GM18873 (cell line): ENCODE measurements around the gene SLAMF6.
"Not testable (repeated sequence)": the region's sequence is repeated elsewhere in the genome, so short reads cannot be mapped to it uniquely, and the experiment has no call there.

ENCODE experiments used
- ATAC-seq: cut with Tn5 transposase; IDR thresholded peaks from one replicate; pipeline ENCODE4 v1.9.1; 2021; ENCODE audit warnings: mild to moderate bottlenecking, moderate library complexity, moderate number of reproducible peaks; ENCODE audit not compliant: unreplicated experiment, low FRiP score

Gene SLAMF6

GRCh38 chr1:160517519-160517918 is 5.5 kb downstream of the SLAMF6 start:
- not testable (repeated sequence) for ATAC-seq

- ATAC-seq: not testable (repeated sequence)
Measured at GRCh38 chr1:160515908-160516307, 7.1 kb downstream of the SLAMF6 start.

GRCh38 chr1:160504651-160505050 is 18.4 kb downstream of the SLAMF6 start:
- ATAC-seq: no peak

- no peak for ATAC-seq
Measured at GRCh38 chr1:160503087-160503486, 20.0 kb downstream of the SLAMF6 start.

GRCh38 chr1:160500321-160500990 is 22.6 kb downstream of the SLAMF6 start:
- ATAC-seq: no peak

- no peak for ATAC-seq
Measured at GRCh38 chr1:160499631-160500030, 23.4 kb downstream of the SLAMF6 start.

GRCh38 chr1:160498301-160499065 is 24.6 kb downstream of the SLAMF6 start:
- ATAC-seq: not testable (repeated sequence)

GRCh38 chr1:160496334-160496733 is 26.7 kb downstream of the SLAMF6 start:
- no peak for ATAC-seq

GRCh38 chr1:160494620-160495019 is 28.4 kb downstream of the SLAMF6 start:
- no peak for ATAC-seq

- no peak for ATAC-seq
Measured at GRCh38 chr1:160492617-160493016, 30.4 kb downstream of the SLAMF6 start.

GRCh38 chr1:160491981-160492380 is 31.1 kb downstream of the SLAMF6 start:
- ATAC-seq: no peak

GRCh38 chr1:160491017-160491416 is 32.0 kb downstream of the SLAMF6 start:
- no peak for ATAC-seq

- no peak for ATAC-seq
Measured at GRCh38 chr1:160489513-160490261, 33.4 kb downstream of the SLAMF6 start.

GRCh38 chr1:160488347-160489058 is 34.6 kb downstream of the SLAMF6 start:
- ATAC-seq: no peak

- ATAC-seq: no peak
Measured at GRCh38 chr1:160486453-160486852, 36.6 kb downstream of the SLAMF6 start.

- ATAC-seq: no peak
Measured at GRCh38 chr1:160483505-160484185, 39.4 kb downstream of the SLAMF6 start.

GRCh38 chr1:160481979-160482596 is 41.0 kb downstream of the SLAMF6 start:
- no peak for ATAC-seq

- not testable (repeated sequence) for ATAC-seq
Measured at GRCh38 chr1:160480781-160481180, 42.3 kb downstream of the SLAMF6 start.

- not testable (repeated sequence) for ATAC-seq
Measured at GRCh38 chr1:160479091-160479490, 44.0 kb downstream of the SLAMF6 start.
